Measurements from ENCODE around the gene ERICH4. TPM values are rescaled to one million over a fixed set of nuclear protein-coding genes. Genes with fewer than 3 reads are reported as not detected.

ERICH4 gene
- total RNA-seq, 2 donors from 2014 or later, result not detected

- H3K27ac ChIP-seq (ENCODE audit: low read depth, low read length), result no peak overlapping the region
- H3K9ac ChIP-seq (ENCODE audit: extremely low read depth, low read length, poor library complexity, severe bottlenecking), result no peak overlapping the region
- no peak for TF ChIP-seq CTCF (conservative IDR thresholded peaks at IDR 0.05)
- peak overlapping the region; percentile 59 for H3K4me3 ChIP-seq (ENCODE audit: low read length)
- WGBS, 2 experiments (ENCODE audit: insufficient coverage in 1 of 2, insufficient read length in 1 of 2), result 85 to 100% methylated on average over 1 of the region's 1 CpG
- Mint-ChIP-seq H3K36me3 (ENCODE audit: low read depth) (peaks cover 31% of the 10 kb centered on the region), H3K27ac (no peak overlapping the region), H3K9me3 (no peaks in the 10 kb centered on the region), H3K4me3 (no peak overlapping the region), H3K4me1 (peaks cover 18% of the 10 kb centered on the region), H3K27me3 (ENCODE audit: insufficient read depth) (no peaks in the 10 kb centered on the region)
- no peaks in the 10 kb centered on the region for H3K9me3 ChIP-seq (ENCODE audit: control insufficient read depth, low read length)
- peaks cover 28% of the 10 kb centered on the region for H3K36me3 ChIP-seq (ENCODE audit: control insufficient read depth, insufficient read depth, low read length)
- DNase-seq, result no peak
- H3K27me3 ChIP-seq (ENCODE audit: control insufficient read depth, insufficient read depth, low read length, poor library complexity, severe bottlenecking), result no peaks in the 10 kb centered on the region
- peaks cover 4% of the 10 kb centered on the region for H3K4me1 ChIP-seq (ENCODE audit: control insufficient read depth, insufficient read depth, low read length)
Observed at GRCh38 chr19:41428481-41428859, 14.5 kb upstream of the ERICH4 start.

GRCh38 chr19:41430922-41431321 is 12.0 kb upstream of the ERICH4 start:
- no peaks in the 10 kb centered on the region for H3K9me3 Mint-ChIP-seq
- 86 to 100% methylated on average over 3 to 6 of the region's 6 CpGs for WGBS, 2 experiments (ENCODE audit: insufficient coverage in 1 of 2, insufficient read length in 1 of 2)
- Histone ChIP-seq H3K4me3 (ENCODE audit: low read length) (no peak overlapping the region), H3K9ac (ENCODE audit: extremely low read depth, low read length, poor library complexity, severe bottlenecking) (no peak overlapping the region), H3K27me3 (ENCODE audit: control insufficient read depth, insufficient read depth, low read length, poor library complexity, severe bottlenecking) (no peaks in the 10 kb centered on the region), H3K27ac (ENCODE audit: low read depth, low read length) (no peak overlapping the region), H3K9me3 (ENCODE audit: control insufficient read depth, low read length) (no peaks in the 10 kb centered on the region), H3K36me3 (ENCODE audit: control insufficient read depth, insufficient read depth, low read length) (peaks cover 28% of the 10 kb centered on the region), H3K4me1 (ENCODE audit: control insufficient read depth, insufficient read depth, low read length) (peaks cover 4% of the 10 kb centered on the region)
- peaks cover 17% of the 10 kb centered on the region for H3K4me1 Mint-ChIP-seq
- H3K4me3 Mint-ChIP-seq, result no peak overlapping the region
- no peak for DNase-seq
- no peak for TF ChIP-seq CTCF (conservative IDR thresholded peaks at IDR 0.05)
- H3K27ac Mint-ChIP-seq, result no peak overlapping the region
- H3K36me3 Mint-ChIP-seq (ENCODE audit: low read depth), result peaks cover 28% of the 10 kb centered on the region
- no peaks in the 10 kb centered on the region for H3K27me3 Mint-ChIP-seq (ENCODE audit: insufficient read depth)

GRCh38 chr19:41431426-41432386 is 11.2 kb upstream of the ERICH4 start:
- peak; percentile 70 for TF ChIP-seq CTCF (conservative IDR thresholded peaks at IDR 0.05)
- Mint-ChIP-seq H3K9me3 (no peaks in the 10 kb centered on the region), H3K4me1 (peaks cover 16% of the 10 kb centered on the region), H3K27ac (no peak overlapping the region), H3K36me3 (ENCODE audit: low read depth) (peaks cover 27% of the 10 kb centered on the region), H3K27me3 (ENCODE audit: insufficient read depth) (no peaks in the 10 kb centered on the region), H3K4me3 (no peak overlapping the region)
- Histone ChIP-seq H3K27ac (ENCODE audit: low read depth, low read length) (no peak overlapping the region), H3K4me3 (ENCODE audit: low read length) (no peak overlapping the region), H3K27me3 (ENCODE audit: control insufficient read depth, insufficient read depth, low read length, poor library complexity, severe bottlenecking) (no peaks in the 10 kb centered on the region), H3K9ac (ENCODE audit: extremely low read depth, low read length, poor library complexity, severe bottlenecking) (no peak overlapping the region), H3K36me3 (ENCODE audit: control insufficient read depth, insufficient read depth, low read length) (peaks cover 28% of the 10 kb centered on the region), H3K4me1 (ENCODE audit: control insufficient read depth, insufficient read depth, low read length) (peaks cover 4% of the 10 kb centered on the region), H3K9me3 (ENCODE audit: control insufficient read depth, low read length) (no peaks in the 10 kb centered on the region)
- WGBS, 2 experiments (ENCODE audit: insufficient coverage in 1 of 2, insufficient read length in 1 of 2), result 88 to 91% methylated on average over 16 to 23 of the region's 23 CpGs
- peak; percentile 73 for DNase-seq
